ENCODE data around the gene GRAMD1A.
"Not testable (repeated sequence)": the region's sequence is repeated elsewhere in the genome, so short reads cannot be mapped to it uniquely, and the experiment has no call there.

Gene GRAMD1A

GRCh38 chr19:35004517-35005255 is 4.6 kb downstream of the GRAMD1A start:
- no peak for FAIRE-seq

- no peak for FAIRE-seq
Measured at GRCh38 chr19:35005256-35005977, 5.3 kb downstream of the GRAMD1A start.

GRCh38 chr19:35006007-35006341 is 5.9 kb downstream of the GRAMD1A start:
- FAIRE-seq: not testable (repeated sequence)

- no peak for FAIRE-seq
Measured at GRCh38 chr19:35006342-35006998, 6.3 kb downstream of the GRAMD1A start.

DNA sequence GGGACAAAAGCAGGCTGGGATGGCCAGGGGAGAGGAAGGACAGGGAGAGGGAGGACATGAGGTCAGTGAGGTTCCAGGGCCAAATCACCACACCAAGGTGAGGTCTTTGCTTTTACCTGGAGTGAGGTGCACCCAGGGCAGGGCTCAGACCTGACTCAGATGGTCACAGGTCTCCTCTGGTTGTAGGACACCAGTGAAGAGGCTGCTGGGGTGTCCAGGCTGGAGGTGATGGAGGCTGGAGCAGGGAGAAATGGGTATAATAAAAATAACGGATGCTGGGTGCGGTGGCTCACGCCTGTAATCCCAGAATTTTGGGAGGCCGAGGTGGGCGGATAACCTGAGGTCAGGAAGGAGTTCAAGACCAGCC is 6.9 kb downstream of the GRAMD1A start:
- no peak for FAIRE-seq

GRCh38 chr19:35007427-35007826 is 7.3 kb downstream of the GRAMD1A start:
- FAIRE-seq: not testable (repeated sequence)

DNA sequence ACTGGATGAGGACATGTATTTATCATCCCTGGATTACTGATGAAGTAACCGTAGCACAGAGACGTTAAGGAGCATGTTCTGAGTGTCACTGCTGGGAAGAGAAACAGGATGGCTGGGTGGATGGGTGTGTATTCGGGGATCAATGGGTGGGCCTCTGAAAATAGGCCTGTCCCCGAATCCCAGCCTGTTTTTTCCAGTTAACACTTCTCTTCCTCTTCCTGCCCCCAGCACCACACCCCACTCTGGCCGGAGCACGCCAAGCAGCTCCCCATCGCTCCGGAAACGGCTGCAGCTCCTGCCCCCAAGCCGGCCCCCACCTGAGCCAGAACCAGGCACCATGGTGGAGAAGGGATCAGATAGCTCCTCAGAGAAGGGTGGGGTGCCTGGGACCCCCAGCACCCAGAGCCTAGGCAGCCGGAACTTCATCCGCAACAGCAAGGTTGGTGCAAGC is 8.8 kb downstream of the GRAMD1A start:
- no peak for FAIRE-seq

DNA sequence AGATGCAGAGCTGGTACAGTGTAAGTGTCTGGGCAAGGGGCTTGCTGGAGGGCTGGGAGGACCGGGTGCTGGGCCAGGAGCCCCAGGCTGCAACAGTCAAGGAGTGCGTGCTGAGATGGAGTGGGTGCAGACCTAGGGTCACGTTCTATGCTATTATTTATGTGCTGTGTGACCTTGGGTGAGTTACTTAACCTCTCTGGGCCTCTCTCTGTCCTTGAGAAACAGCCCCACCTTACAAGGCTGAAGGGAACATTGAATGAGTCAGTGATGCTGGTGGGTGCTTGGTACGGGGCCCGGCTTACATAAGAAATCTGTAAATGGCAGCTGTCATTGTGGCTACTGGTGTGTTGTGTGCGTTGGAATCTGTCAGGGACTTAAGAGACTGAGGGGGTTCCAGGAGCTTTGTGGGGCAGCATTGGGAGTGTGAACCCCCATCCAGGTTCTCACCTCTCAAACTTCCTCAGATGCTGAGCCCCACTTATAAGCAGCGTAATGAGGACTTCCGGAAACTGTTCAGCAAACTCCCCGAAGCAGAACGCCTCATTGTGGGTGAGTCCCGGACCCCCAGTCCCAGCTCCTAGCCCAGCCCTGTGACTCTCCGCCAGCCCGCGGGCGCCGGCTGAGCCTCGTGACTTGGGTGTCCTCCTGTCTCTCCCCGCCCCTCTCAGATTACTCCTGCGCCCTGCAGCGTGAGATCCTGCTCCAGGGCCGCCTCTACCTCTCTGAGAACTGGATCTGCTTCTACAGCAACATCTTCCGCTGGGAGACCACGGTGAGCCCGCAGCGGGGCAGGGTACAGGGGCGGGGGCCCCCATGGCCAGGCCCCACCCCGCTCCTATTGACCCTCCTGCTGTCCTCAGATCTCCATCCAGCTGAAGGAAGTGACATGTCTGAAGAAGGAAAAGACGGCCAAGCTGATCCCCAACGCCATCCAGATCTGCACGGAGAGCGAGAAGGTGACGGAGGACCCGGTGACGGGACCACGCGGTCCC is 9.6 kb downstream of the GRAMD1A start:
- FAIRE-seq: no peak

DNA sequence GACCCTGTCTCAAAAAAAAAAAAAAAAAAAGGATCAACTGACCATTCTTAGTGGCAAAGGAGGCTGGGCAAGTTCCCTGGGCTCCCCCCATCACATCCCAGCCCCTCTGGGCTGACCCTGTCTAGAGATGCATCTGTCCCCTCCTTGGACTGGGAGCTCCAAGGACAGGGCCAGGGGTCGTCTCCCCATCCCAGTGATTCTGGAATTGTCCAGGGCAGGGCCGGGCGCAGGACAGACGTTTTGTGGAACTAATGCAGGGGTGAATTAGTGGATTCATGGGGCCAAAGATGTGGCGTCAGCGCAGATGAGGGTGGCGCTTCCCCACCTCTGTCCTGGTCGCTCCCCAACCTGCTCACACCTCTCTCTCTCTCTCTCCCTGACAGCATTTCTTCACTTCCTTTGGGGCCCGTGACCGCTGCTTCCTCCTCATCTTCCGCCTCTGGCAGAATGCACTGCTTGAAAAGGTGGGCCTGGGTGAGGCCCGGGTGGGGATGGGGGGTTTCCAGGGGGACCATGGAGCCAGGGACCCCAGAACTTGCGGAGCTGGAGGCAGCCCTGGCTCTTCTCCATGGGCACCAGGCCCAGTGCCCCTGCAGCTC is 11.1 kb downstream of the GRAMD1A start:
- no peak for FAIRE-seq

GRCh38 chr19:35011737-35012682 is 11.9 kb downstream of the GRAMD1A start:
- FAIRE-seq: no peak

- FAIRE-seq: no peak
Measured at GRCh38 chr19:35013041-35013819, 13.1 kb downstream of the GRAMD1A start.

GRCh38 chr19:35013820-35014754 is 14.0 kb downstream of the GRAMD1A start:
- FAIRE-seq: no peak

GRCh38 chr19:35014774-35015173 is 14.7 kb downstream of the GRAMD1A start:
- FAIRE-seq: not testable (repeated sequence)

- FAIRE-seq: no peak
Measured at GRCh38 chr19:35015270-35015953, 15.3 kb downstream of the GRAMD1A start.

- no peak for FAIRE-seq
Measured at GRCh38 chr19:35015954-35016351, 15.8 kb downstream of the GRAMD1A start.

DNA sequence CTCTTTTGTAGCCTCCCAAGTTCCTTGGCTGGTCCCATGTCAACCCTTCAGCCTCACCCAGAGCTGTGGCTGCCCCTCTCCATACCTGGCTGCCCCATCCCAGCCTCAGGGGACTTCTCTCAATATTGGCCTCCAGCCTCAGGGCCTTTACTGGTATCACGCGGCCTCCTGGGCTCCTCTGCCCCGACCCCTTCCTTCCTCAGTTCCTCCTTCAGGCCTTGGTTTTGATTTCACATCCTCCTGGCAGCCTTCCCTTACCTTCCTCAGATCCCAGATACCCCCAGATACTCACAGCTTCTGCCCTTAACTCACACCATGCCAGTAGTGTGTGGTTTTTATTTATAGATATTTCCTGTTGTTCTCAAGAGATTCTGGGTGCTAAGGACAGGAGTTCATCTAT is 17.4 kb downstream of the GRAMD1A start:
- FAIRE-seq: no peak

GRCh38 chr19:35018379-35018778 is 18.3 kb downstream of the GRAMD1A start:
- FAIRE-seq: no peak

GRCh38 chr19:35019144-35019543 is 19.0 kb downstream of the GRAMD1A start:
- no peak for FAIRE-seq
